ENCODE results near the gene PDE10A. TPM values are rescaled to one million over a fixed set of nuclear protein-coding genes. Genes with fewer than 3 reads are reported as not detected.
"Not testable (repeated sequence)": the region's sequence is repeated elsewhere in the genome, so short reads cannot be mapped to it uniquely, and the experiment has no call there.

Gene PDE10A
- total RNA-seq, 1 donor from 2014 or later: 14.4 TPM

GRCh38 chr6:165571068-165571682, 91.9 kb downstream of the PDE10A start:
- TF ChIP-seq, protein P1, sequence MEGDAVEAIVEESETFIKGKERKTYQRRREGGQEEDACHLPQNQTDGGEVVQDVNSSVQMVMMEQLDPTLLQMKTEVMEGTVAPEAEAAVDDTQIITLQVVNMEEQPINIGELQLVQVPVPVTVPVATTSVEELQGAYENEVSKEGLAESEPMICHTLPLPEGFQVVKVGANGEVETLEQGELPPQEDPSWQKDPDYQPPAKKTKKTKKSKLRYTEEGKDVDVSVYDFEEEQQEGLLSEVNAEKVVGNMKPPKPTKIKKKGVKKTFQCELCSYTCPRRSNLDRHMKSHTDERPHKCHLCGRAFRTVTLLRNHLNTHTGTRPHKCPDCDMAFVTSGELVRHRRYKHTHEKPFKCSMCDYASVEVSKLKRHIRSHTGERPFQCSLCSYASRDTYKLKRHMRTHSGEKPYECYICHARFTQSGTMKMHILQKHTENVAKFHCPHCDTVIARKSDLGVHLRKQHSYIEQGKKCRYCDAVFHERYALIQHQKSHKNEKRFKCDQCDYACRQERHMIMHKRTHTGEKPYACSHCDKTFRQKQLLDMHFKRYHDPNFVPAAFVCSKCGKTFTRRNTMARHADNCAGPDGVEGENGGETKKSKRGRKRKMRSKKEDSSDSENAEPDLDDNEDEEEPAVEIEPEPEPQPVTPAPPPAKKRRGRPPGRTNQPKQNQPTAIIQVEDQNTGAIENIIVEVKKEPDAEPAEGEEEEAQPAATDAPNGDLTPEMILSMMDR (IDR thresholded peaks at IDR 0.05; ENCODE audit: unreplicated experiment): no peak
- Mint-ChIP-seq H3K36me3 (ENCODE audit: insufficient read depth) (peaks cover 5% of the 10 kb centered on the region), H3K27ac (no peak overlapping the region), H3K27me3 (no peaks in the 10 kb centered on the region), H3K4me3 (ENCODE audit: low read depth) (no peak overlapping the region), H3K4me1 (ENCODE audit: low read depth) (peaks cover 18% of the 10 kb centered on the region), H3K9me3 (ENCODE audit: low read depth) (peaks cover 12% of the 10 kb centered on the region)
- no peak for DNase-seq (ENCODE audit: low spot score, unreplicated experiment)

- Mint-ChIP-seq H3K36me3 (ENCODE audit: insufficient read depth) (peaks cover 15% of the 10 kb centered on the region), H3K4me3 (ENCODE audit: low read depth) (no peak overlapping the region), H3K4me1 (ENCODE audit: low read depth) (peaks cover 8% of the 10 kb centered on the region), H3K9me3 (ENCODE audit: low read depth) (peaks cover 26% of the 10 kb centered on the region), H3K27ac (no peak overlapping the region), H3K27me3 (no peaks in the 10 kb centered on the region)
- no peak for DNase-seq (ENCODE audit: low spot score, unreplicated experiment)
- TF ChIP-seq, protein P1 (IDR thresholded peaks at IDR 0.05; ENCODE audit: unreplicated experiment): no peak
These were observed 94.7 kb downstream of the PDE10A start for GRCh38 chr6:165568326-165568725.

GRCh38 chr6:165566088-165566828, 96.8 kb downstream of the PDE10A start:
- Mint-ChIP-seq H3K36me3 (ENCODE audit: insufficient read depth) (peaks cover 17% of the 10 kb centered on the region), H3K4me1 (ENCODE audit: low read depth) (peaks cover 1% of the 10 kb centered on the region), H3K9me3 (ENCODE audit: low read depth) (peaks cover 27% of the 10 kb centered on the region), H3K27ac (no peak overlapping the region), H3K27me3 (no peaks in the 10 kb centered on the region), H3K4me3 (ENCODE audit: low read depth) (no peak overlapping the region)
- DNase-seq (ENCODE audit: low spot score, unreplicated experiment): no peak
- TF ChIP-seq, protein P1 (IDR thresholded peaks at IDR 0.05; ENCODE audit: unreplicated experiment): no peak

DNA sequence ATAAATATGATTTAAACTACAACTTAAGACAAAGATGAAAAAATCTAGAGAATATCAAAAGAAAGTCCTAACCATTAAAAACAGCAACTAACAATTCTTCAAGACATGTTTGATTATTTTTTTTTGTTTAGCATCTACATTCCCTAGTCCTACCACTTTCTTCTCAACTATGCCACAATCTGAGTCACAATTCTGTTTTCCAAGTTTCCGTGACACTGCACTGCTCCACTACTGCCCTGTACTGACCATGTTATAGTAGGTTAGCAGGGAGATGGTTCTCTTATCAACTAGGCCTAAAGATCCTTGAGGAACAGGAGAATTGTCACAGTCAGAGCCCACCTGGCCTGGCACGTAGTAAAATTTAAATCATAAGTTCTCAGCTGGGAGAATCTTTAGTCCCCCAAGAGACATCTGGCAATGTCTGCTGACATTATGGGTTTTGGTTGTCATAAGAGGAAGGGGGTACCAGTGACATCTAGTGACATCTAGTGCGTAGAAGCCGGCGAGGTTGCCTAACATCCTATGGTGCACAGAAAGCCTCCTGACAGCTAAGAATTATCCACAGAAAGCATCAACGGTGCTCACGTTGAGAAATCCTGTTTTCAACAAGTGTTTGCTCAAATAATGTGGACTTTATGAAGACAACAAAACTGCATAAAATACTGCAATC, 100.5 kb downstream of the PDE10A start:
- H3K4me1 Mint-ChIP-seq (ENCODE audit: low read depth): no peaks in the 10 kb centered on the region
- H3K4me3 Mint-ChIP-seq (ENCODE audit: low read depth): no peak overlapping the region
- H3K27me3 Mint-ChIP-seq: no peaks in the 10 kb centered on the region
- peaks cover 21% of the 10 kb centered on the region for H3K36me3 Mint-ChIP-seq (ENCODE audit: insufficient read depth)
- H3K27ac Mint-ChIP-seq: no peak overlapping the region
- no peak for DNase-seq (ENCODE audit: low spot score, unreplicated experiment)
- H3K9me3 Mint-ChIP-seq (ENCODE audit: low read depth): peaks cover 28% of the 10 kb centered on the region
- TF ChIP-seq, protein P1 (IDR thresholded peaks at IDR 0.05; ENCODE audit: unreplicated experiment): no peak

DNA sequence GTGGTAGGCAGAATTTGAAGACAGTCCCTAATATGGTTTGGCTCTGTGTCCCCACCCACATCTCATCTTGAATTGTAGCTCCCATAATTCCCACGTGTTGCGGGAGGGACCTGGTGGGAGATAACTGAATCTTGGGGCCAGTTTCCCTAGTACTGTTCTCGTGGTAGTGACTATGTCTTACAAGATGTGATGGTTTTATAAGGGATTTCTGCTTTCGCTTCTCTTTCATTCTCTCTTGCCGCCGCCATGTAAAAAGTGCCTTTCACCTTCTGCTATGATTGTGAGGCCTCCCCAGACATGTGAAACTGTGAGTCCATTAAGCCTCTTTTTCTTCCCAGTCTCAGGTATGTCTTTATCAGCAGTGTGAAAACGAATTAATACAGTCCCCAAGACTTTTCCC, 103.4 kb downstream of the PDE10A start:
- H3K4me1 Mint-ChIP-seq (ENCODE audit: low read depth): peaks cover 2% of the 10 kb centered on the region
- TF ChIP-seq, protein P1 (IDR thresholded peaks at IDR 0.05; ENCODE audit: unreplicated experiment): no peak
- peaks cover 13% of the 10 kb centered on the region for H3K9me3 Mint-ChIP-seq (ENCODE audit: low read depth)
- no peak for DNase-seq (ENCODE audit: low spot score, unreplicated experiment)
- H3K27me3 Mint-ChIP-seq: no peaks in the 10 kb centered on the region
- peaks cover 12% of the 10 kb centered on the region for H3K36me3 Mint-ChIP-seq (ENCODE audit: insufficient read depth)
- H3K4me3 Mint-ChIP-seq (ENCODE audit: low read depth): no peak overlapping the region
- no peak overlapping the region for H3K27ac Mint-ChIP-seq

GRCh38 chr6:165558097-165558496, 104.9 kb downstream of the PDE10A start:
- not testable (repeated sequence) for H3K27ac Mint-ChIP-seq; DNase-seq (ENCODE audit: low spot score, unreplicated experiment); H3K27me3 Mint-ChIP-seq; H3K4me3 Mint-ChIP-seq (ENCODE audit: low read depth); H3K4me1 Mint-ChIP-seq (ENCODE audit: low read depth)
- Mint-ChIP-seq H3K36me3 (ENCODE audit: insufficient read depth) (peaks cover 12% of the 10 kb centered on the region), H3K9me3 (ENCODE audit: low read depth) (peaks cover 18% of the 10 kb centered on the region)
